HepG2 (cell line): ENCODE measurements around the gene GPS2. TPM values are rescaled to one million over a fixed set of nuclear protein-coding genes. Genes with fewer than 3 reads are reported as not detected.
A peak's percentile ranks its signal among the peaks of the same experiment; 100 is the strongest.

Experiments
- ATAC-seq: fragments of 200-7000 bp; cut with Tn5 transposase; 3 replicates; pipeline ENCODE4 v1.9.1; 2020; ENCODE audit warnings: mild to moderate bottlenecking, moderate library complexity
- BruUV-seq: library from RNA; stranded (reverse); fragments of 400-500 nt; replicated peaks from 2 replicates; lab custom pipeline; 2021; lab: Mats Ljungman, UMichigan
- CTCF ChIA-PET: fragments of 300-600 bp; formaldehyde crosslinking; extraction: SDS; loops from one replicate; lab custom pipeline; 2021; ENCODE audit warnings: low total read pairs, inconsistent platforms, low intra/inter-chr PET ratio; lab: Yijun Ruan, JAX
- POLR2A ChIA-PET: fragments of 350-600 bp; sonication (Branson Sonifier 250); formaldehyde crosslinking; loops from one replicate; lab custom pipeline; 2020; ENCODE audit warnings: antibody characterized with exemption, inconsistent platforms; lab: Yijun Ruan, JAX
- DNase-seq: peaks from one replicate; pipeline ENCODE4 v3.0.0-alpha.2; 2015; ENCODE audit warnings: low spot score
- FAIRE-seq: peaks from 3 replicates; lab custom pipeline; 2011; peaks lifted over from hg19 to GRCh38; lab: Jason Lieb, UNC
- H2AFZ ChIP-seq: one replicate; pipeline ENCODE4 v1.6.1; 2011; ENCODE audit warnings: low read length, inconsistent platforms
- H3K27ac ChIP-seq: fragments of 300-600 bp; 3 replicates; pipeline ENCODE4 v1.8.0; 2011; ENCODE audit warnings: mixed run types, mild to moderate bottlenecking, mixed read lengths, low read length, inconsistent platforms; ENCODE audit not compliant: insufficient read depth; ENCODE audit errors: extremely low read length
- H3K27me3 ChIP-seq, 2 experiments: fragments of 200-600 bp in 1 of 2; 2 replicates in 1 of 2; 3 replicates in 1 of 2; pipeline versions ENCODE4 v1.6.0 to v1.8.0; 2011; ENCODE audit warnings: low read length in 2 of 2, mild to moderate bottlenecking in 2 of 2, moderate library complexity in 2 of 2, inconsistent platforms in 1 of 2; ENCODE audit not compliant: insufficient read depth in 2 of 2, control insufficient read depth in 1 of 2
- H3K36me3 ChIP-seq, 2 experiments: fragments of 200-600 bp in 1 of 2; replicated peaks in 1 of 2; 2 replicates in 1 of 2; 3 replicates in 1 of 2; pipeline versions ENCODE4 v1.5.1 to v1.8.0; 2011; ENCODE audit warnings: low read length in 2 of 2, inconsistent platforms in 1 of 2; ENCODE audit not compliant: insufficient read depth in 2 of 2, control insufficient read depth in 1 of 2
- H3K4me1 ChIP-seq: 2 replicates; pipeline ENCODE4 v1.5.1; 2012; ENCODE audit warnings: low read length, inconsistent platforms; ENCODE audit not compliant: insufficient read depth
- H3K4me2 ChIP-seq: 2 replicates; pipeline ENCODE4 v1.6.0; 2011; ENCODE audit warnings: low read depth, low read length, inconsistent platforms
- H3K4me3 ChIP-seq, 3 experiments: fragments of 200-600 bp in 1 of 3; sonication (generic), shearing (Covaris generic) in 1 of 3; replicated peaks in 1 of 3; 2 replicates each; pipeline ENCODE4 v1.5.1; 2011 to 2016; ENCODE audit warnings: low read length in 3 of 3, inconsistent platforms in 2 of 3, low read depth in 2 of 3, mild to moderate bottlenecking in 2 of 3, control low read depth in 1 of 3, mixed read lengths in 1 of 3; ENCODE audit not compliant: insufficient read depth in 1 of 3
- H3K79me2 ChIP-seq: one replicate; pipeline ENCODE4 v1.6.1; 2011; ENCODE audit warnings: low read length, inconsistent platforms; ENCODE audit not compliant: insufficient read depth
- H3K9ac ChIP-seq: 2 replicates; pipeline ENCODE4 v1.6.0; 2011; ENCODE audit warnings: mild to moderate bottlenecking, low read depth, low read length, inconsistent platforms; ENCODE audit not compliant: insufficient read depth
- H3K9me3 ChIP-seq: 2 replicates; pipeline ENCODE4 v1.5.1; 2012; ENCODE audit warnings: mild to moderate bottlenecking, low read length
- H4K20me1 ChIP-seq: 2 replicates; pipeline ENCODE4 v1.6.0; 2011; ENCODE audit warnings: inconsistent platforms, mild to moderate bottlenecking, low read length, moderate library complexity; ENCODE audit not compliant: insufficient read depth
- DNMT3B ChIP-seq: conservative IDR thresholded peaks from 2 replicates; pipeline ENCODE4 v1.6.1; 2016; ENCODE audit warnings: missing biosample characterization, control low read depth
- ERF ChIP-seq: IDR thresholded peaks from 2 replicates; pipeline ENCODE4 v1.6.1; 2018; ENCODE audit warnings: missing biosample characterization, missing genetic modification reagents
- ESRRA ChIP-seq: sonication (generic); formaldehyde crosslinking; IDR thresholded peaks from 2 replicates; pipeline ENCODE4 v1.5.1; 2020; ENCODE audit warnings: mild to moderate bottlenecking, low read depth, missing genetic modification reagents
- SIX1 ChIP-seq: sonication (generic); formaldehyde crosslinking; IDR thresholded peaks from 2 replicates; pipeline ENCODE4 v1.4.0; 2020; ENCODE audit warnings: missing genetic modification reagents, borderline replicate concordance
- SMAD9 ChIP-seq: sonication (generic); formaldehyde crosslinking; IDR thresholded peaks from 2 replicates; pipeline ENCODE4 v1.5.1; 2020; ENCODE audit warnings: mild to moderate bottlenecking, missing genetic modification reagents
- STAG1 ChIP-seq: sonication (generic); formaldehyde crosslinking; IDR thresholded peaks from 2 replicates; pipeline ENCODE4 v1.4.0; 2020; ENCODE audit warnings: missing genetic modification reagents
- TBP ChIP-seq: sonication (generic); formaldehyde crosslinking; IDR thresholded peaks from 2 replicates; pipeline ENCODE4 v1.5.0; 2020; ENCODE audit warnings: missing genetic modification reagents
- ZBTB3 ChIP-seq: sonication (generic); formaldehyde crosslinking; IDR thresholded peaks from 2 replicates; pipeline ENCODE4 v1.4.0; 2020; ENCODE audit warnings: low read depth, mild to moderate bottlenecking, moderate library complexity, missing genetic modification reagents, borderline replicate concordance
- ZBTB7B ChIP-seq: sonication (generic); formaldehyde crosslinking; IDR thresholded peaks from 2 replicates; pipeline ENCODE4 v1.4.0; 2020; ENCODE audit warnings: missing genetic modification reagents
- ZFP41 ChIP-seq: sonication (generic); formaldehyde crosslinking; IDR thresholded peaks from 2 replicates; pipeline ENCODE4 v1.4.0; 2020; ENCODE audit warnings: mild to moderate bottlenecking, missing genetic modification reagents, borderline replicate concordance
- ZNF136 ChIP-seq: sonication (generic); formaldehyde crosslinking; IDR thresholded peaks from 2 replicates; pipeline ENCODE4 v1.8.1; 2022; ENCODE audit warnings: low read depth, mild to moderate bottlenecking, moderate library complexity, missing genetic modification reagents
- ZNF432 ChIP-seq: sonication (generic); formaldehyde crosslinking; IDR thresholded peaks from 2 replicates; pipeline ENCODE4 v1.5.0; 2020; ENCODE audit warnings: missing genetic modification reagents, mild to moderate bottlenecking, borderline replicate concordance
- ZNF850 ChIP-seq: sonication (generic); formaldehyde crosslinking; conservative IDR thresholded peaks from 2 replicates; pipeline ENCODE4 v1.9.0; 2021; ENCODE audit warnings: mild to moderate bottlenecking, missing genetic modification reagents
- WGBS: methylation state at CpG from one replicate; pipeline ENCODE4 v1.1.6; 2017; ENCODE audit warnings: low lambda C conversion rate; 5-methylcytosine and 5-hydroxymethylcytosine counted together
- in situ Hi-C: cut with HindIII; loops from 2 replicates; pipeline ENCODE4 v1.10.0; 2017; ENCODE audit warnings: low pct_unique_long_range_greater_than_20kb; ENCODE audit not compliant: extremely low pct_ligation_motif_present
- intact Hi-C: fragments of 100-400 bp; cut with micrococcal nuclease; formaldehyde crosslinking; loops from one replicate; pipeline ENCODE4 v1.10.0; 2022; ENCODE audit not compliant: unreplicated experiment
- polyA plus RNA-seq, 8 experiments: library from polyadenylated mRNA; depleted of rRNA in 3 of 8; stranded (reverse) in 7 of 8; unstranded in 1 of 8; fragments of >200 nt; fragmentation: Illumina TruSeq in 4 of 8; extraction: Trizol in 4 of 8; gene quantifications; 2 replicates each; pipeline versions ENCODE4 v1.2.1 to v1.2.3, GENCODE V29; 2011 to 2016; ENCODE audit warnings: low read depth in 4 of 8, missing spikeins in 1 of 8, mixed read lengths in 1 of 8; ENCODE audit not compliant: insufficient read depth in 1 of 8
- total RNA-seq, 5 experiments: library from RNA; depleted of rRNA; stranded (reverse); fragments of >200 nt; fragmentation: Illumina TruSeq; extraction: Trizol; gene quantifications; 2 replicates each; pipeline ENCODE4 v1.2.3, GENCODE V29; 2016; ENCODE audit warnings: low read depth in 1 of 5
- TF ChIP-seq, protein P1 (sequence below): sonication (generic); formaldehyde crosslinking; IDR thresholded peaks from 2 replicates; pipeline ENCODE4 v1.4.0; 2020; ENCODE audit warnings: missing genetic modification reagents
- TF ChIP-seq, protein P2 (sequence below), 2 experiments: fragments of 450-650 bp in 1 of 2; sonication (generic) in 1 of 2; formaldehyde crosslinking; IDR thresholded peaks; 2 replicates each; pipeline versions ENCODE4 v1.5.0 to v1.8.0; 2020 to 2022; ENCODE audit warnings: mild to moderate bottlenecking in 1 of 2, missing genetic modification reagents in 1 of 2
- TF ChIP-seq, protein P3 (sequence below): IDR thresholded peaks from 2 replicates; pipeline ENCODE4 v1.6.1; 2016; ENCODE audit warnings: low read depth

GPS2 gene
- total and polyA plus RNA-seq, 2 of the 13 experiments (the other 11 are each of a cell fraction or from before 2014, with no cell fraction given): 58.0 to 59.4 TPM

DNA sequence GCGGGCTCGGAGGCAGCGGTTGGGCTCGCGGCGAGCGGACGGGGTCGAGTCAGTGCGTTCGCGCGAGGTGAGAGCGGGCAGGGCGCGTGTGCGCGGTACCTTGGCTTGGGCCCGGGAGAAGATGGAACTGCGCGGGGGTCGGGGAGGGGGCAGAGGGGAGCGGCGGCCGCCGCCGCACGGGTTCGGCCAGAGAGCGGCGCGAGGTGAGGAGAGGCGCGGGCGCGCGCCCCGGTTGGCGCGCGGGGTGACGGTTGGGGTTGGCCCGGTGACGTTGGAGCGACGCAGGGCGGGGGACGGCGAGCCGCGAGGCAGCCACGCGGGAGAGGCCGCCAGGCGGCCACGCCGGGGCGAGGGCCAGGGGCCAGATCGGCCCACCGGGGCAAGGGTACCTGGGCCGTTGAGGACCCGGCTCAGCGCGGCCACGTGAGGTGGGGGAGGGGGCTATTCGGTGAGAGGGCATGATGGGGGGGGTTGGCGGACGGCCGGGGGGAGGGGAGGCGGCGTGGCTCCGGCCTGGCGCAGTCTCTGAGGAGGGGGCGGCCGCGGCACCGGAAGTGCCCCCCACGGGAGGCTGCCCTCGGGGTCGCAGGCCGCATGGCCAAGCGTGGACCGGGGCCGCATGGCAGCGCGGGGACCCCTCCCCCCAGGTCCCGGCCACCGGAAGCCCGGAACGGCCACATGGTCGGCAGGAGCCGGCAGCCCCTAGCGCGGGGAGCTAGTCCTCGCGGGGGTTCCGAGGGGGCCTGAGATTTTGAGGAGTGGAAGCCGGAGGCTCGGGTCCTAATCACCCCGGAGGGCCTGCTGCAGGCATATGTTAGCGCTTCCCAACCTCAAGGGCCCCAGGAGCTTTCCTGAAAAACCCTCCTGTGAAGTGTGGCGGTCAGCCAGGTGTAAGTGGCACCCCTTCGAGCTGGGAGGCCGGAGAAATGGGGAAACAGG lies 7.2 kb downstream of the GPS2 start (continued):
- TF ChIP-seq, protein P1, sequence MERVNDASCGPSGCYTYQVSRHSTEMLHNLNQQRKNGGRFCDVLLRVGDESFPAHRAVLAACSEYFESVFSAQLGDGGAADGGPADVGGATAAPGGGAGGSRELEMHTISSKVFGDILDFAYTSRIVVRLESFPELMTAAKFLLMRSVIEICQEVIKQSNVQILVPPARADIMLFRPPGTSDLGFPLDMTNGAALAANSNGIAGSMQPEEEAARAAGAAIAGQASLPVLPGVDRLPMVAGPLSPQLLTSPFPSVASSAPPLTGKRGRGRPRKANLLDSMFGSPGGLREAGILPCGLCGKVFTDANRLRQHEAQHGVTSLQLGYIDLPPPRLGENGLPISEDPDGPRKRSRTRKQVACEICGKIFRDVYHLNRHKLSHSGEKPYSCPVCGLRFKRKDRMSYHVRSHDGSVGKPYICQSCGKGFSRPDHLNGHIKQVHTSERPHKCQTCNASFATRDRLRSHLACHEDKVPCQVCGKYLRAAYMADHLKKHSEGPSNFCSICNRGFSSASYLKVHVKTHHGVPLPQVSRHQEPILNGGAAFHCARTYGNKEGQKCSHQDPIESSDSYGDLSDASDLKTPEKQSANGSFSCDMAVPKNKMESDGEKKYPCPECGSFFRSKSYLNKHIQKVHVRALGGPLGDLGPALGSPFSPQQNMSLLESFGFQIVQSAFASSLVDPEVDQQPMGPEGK (CRISPR knock-in tag): peak; percentile 92
- TF ChIP-seq ZNF136 (CRISPR knock-in tag): no peak
- no peak for TF ChIP-seq DNMT3B
- no peak for TF ChIP-seq ZBTB3 (CRISPR knock-in tag)
- TF ChIP-seq ZNF432: no peak
- TF ChIP-seq, protein P2, sequence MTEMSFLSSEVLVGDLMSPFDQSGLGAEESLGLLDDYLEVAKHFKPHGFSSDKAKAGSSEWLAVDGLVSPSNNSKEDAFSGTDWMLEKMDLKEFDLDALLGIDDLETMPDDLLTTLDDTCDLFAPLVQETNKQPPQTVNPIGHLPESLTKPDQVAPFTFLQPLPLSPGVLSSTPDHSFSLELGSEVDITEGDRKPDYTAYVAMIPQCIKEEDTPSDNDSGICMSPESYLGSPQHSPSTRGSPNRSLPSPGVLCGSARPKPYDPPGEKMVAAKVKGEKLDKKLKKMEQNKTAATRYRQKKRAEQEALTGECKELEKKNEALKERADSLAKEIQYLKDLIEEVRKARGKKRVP (CRISPR knock-in tag; IDR thresholded peaks at IDR 0.05): no peak
- TF ChIP-seq, all 625 proteins: peak for 110

DNA sequence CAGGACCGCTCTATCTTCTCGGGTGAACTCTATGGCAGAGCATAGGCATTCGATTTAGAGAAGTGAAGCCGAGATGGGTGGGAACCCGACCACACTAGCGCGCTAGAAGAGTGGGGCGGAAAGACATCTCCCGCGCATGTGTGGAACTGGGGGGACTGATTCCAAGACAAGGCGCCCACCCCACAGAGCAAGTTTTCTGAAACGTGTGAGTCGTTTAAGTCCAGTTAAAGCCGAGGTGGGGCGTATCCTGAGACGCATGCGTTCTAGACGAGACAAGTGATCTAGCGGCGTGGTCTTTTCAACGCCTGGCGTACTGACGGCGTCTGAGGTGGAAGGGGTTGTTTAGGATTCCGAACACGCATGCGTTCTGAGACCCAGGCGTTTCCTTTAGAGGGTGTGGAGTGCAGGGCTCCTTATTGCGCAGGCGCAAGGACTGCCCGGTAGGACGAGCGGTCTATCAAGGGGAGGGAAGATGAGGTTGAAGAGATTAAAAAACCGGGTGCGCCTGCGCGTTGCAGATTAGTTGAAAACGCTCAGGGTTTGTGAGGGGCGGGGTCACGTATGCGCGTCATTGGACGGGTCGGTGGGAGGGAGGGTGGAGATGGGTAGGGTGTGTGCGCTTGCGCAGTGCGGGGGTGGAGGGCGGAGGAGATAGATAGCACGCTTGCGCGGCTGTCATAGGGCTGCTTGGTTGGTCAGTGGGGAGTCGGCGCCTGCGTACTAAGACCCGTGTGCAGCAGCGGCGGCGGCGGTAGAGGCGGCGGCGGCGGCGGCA lies 8.1 kb downstream of the GPS2 start, which contains the start of gene EIF5A:
Gene EIF5A (plus strand): TSS at position 718 of the 775 bp plus-strand sequence. CDS start 2,008 bp downstream, outside the sequence.
- WGBS: 1% methylated on average over 11 of the region's 64 CpGs
- in situ Hi-C loops (no loop called here), intact Hi-C loops (no loop called here)
- Histone ChIP-seq H3K9me3 (no peaks in the 10 kb centered on the region), H3K4me3 (peak within 1 kb of the TSS; percentile 64 to 84 (median 77)), H3K27me3 (no peaks in the 10 kb centered on the region), H3K4me2 (peak within 1 kb of the TSS; percentile 90), H4K20me1 (peaks cover 37% of the 10 kb centered on the region), H3K36me3 (peaks cover 14 to 27% of the 10 kb centered on the region in 2 experiments), H2AFZ (no peak within 1 kb of the TSS), H3K79me2 (peaks cover 40% of the 10 kb centered on the region), H3K9ac (peak within 1 kb of the TSS; percentile 94), H3K27ac (peak within 1 kb of the TSS; percentile 96), H3K4me1 (peaks cover 38% of the 10 kb centered on the region)
- ChIA-PET POLR2A (no interaction called here), CTCF (no interaction called here)
- BruUV-seq: TSS peak; percentile 76
- peak; percentile 100 for FAIRE-seq
- peak; percentile 100 for DNase-seq
- ATAC-seq: peak; percentile 80
- TF ChIP-seq TBP: no peak
- no peak for TF ChIP-seq SIX1
- no peak for TF ChIP-seq ZFP41 (CRISPR knock-in tag)
- TF ChIP-seq ERF: no peak
- 0 out of 2 replicates have a peak, but pooled peaks have one; percentile 44 for TF ChIP-seq SMAD9 (CRISPR knock-in tag)
- TF ChIP-seq ESRRA (CRISPR knock-in tag): 0 out of 2 replicates have a peak, but pooled peaks have one; percentile 58
- no peak for TF ChIP-seq ZNF850
- TF ChIP-seq ZBTB7B (CRISPR knock-in tag): peak; percentile 49; the same call in 1 of the 2 replicates
- TF ChIP-seq, protein P3, sequence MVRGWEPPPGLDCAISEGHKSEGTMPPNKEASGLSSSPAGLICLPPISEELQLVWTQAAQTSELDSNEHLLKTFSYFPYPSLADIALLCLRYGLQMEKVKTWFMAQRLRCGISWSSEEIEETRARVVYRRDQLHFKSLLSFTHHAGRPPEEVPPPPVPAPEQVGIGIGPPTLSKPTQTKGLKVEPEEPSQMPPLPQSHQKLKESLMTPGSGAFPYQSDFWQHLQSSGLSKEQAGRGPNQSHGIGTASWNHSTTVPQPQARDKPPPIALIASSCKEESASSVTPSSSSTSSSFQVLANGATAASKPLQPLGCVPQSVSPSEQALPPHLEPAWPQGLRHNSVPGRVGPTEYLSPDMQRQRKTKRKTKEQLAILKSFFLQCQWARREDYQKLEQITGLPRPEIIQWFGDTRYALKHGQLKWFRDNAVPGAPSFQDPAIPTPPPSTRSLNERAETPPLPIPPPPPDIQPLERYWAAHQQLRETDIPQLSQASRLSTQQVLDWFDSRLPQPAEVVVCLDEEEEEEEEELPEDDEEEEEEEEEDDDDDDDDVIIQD: peak; percentile 49; the same call in 1 of the 2 replicates
- TF ChIP-seq STAG1 (CRISPR knock-in tag): no peak
